ENCODE measurements around the gene KANSL3.

KANSL3 gene

DNA sequence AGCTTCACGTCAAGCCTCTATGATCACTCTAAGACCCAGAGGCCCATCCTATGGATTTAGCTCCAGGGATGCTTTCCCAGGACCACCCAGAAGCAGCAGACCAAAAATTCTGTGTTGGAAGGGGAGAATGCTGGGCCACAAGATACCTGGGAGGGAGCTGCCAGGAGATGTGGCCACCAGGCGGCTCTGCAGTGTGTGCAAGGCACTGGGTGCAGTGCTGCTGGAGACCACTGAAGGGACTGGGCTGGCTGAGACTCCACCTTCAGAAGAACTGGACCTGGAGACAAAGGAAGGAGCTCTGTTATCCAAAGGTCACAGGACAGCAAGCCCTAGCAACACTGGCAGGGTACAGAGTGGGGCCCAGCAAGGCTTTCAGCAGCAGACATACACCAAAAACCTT, 34.0 kb downstream of the KANSL3 start:
- no peak for DNase-seq (ENCODE audit: low read depth)

DNA sequence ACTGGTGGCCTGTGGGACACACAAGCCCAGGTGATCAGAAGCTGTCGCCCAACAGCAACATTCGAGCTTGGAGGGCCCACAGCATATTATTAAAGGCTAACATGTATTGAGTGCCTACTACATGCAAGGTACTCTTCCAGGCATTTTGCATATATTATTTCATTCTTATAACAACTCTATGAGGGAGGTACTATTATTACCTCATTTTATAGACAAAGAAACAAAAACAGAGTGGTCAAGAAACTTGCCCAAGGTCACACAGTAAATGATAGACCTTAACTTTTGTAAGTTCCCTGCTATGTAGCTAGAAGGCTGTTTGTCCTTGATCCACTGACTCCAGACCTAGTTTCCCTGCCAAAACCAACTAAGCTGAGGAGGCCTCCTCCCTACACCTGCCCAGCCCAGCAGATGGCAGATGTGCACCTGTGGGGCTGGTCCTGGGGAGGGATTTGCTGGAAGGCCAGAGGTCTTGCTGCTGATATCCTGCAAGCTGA, 35.7 kb downstream of the KANSL3 start:
- no peak for DNase-seq (ENCODE audit: low read depth)

- no peak for DNase-seq (ENCODE audit: low read depth)
Measured at GRCh38 chr2:96601382-96602292, 36.5 kb downstream of the KANSL3 start.

DNA sequence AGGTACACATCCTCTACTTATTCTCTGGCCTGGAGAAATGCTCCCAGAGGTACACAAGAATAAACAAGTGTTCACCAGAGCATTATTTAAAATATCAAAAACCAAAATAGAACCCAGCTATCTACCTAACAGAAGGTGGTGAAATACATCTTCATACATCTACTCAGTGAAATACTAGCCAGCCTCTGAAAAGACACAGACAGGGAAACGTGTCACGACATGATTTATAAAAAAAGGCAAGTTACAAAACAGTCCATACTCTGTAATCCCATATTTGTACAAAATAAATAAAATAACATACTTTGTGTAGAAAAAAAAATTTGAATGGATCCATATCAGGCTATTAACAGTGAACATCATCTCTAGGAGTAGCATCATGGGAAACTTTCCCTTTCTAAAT, 38.2 kb downstream of the KANSL3 start:
- no peak for DNase-seq (ENCODE audit: low read depth)

DNA sequence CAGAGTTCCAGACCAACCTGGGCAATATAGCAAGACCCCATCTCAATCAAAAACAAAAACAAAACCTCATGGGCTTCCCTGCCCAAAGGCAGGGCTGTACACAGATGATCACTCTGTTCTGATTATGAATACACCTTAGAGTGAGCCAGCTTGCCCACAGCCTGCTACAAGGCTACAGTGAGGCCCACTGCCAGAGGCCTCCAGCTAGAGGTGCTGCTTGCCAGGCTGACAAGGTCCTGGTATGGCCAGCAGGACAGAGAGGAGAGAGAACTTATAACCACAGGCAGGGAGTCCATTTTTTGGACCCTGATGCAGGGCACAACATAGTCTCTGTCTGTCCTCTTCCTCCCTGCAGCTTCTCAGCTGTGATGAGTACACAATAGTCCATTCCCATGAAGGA, 41.5 kb downstream of the KANSL3 start:
- no peak for DNase-seq (ENCODE audit: low read depth)

DNA sequence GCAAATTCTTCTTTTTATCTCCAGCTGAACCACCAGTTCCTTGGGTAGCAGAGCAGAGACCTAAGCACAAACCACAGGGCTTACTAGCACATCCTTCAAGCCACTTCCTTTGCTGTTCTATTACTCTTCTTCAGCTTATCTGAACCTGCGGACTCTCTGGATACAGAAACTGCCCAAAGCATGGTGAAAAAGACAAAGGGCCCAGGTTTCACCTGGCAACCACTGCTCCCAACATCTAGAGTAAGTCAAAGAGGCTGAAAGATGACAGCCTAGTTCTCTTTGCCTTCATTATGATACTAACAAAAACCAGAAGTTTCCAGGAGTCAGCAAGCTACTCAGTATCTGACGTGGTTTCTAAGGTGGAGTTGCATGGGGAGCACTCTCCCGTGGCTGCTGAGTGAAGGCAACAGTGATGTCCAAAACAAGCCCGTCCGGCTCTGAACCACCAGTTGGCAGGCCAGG, 43.4 kb downstream of the KANSL3 start:
- DNase-seq (ENCODE audit: low read depth) = no peak

DNA sequence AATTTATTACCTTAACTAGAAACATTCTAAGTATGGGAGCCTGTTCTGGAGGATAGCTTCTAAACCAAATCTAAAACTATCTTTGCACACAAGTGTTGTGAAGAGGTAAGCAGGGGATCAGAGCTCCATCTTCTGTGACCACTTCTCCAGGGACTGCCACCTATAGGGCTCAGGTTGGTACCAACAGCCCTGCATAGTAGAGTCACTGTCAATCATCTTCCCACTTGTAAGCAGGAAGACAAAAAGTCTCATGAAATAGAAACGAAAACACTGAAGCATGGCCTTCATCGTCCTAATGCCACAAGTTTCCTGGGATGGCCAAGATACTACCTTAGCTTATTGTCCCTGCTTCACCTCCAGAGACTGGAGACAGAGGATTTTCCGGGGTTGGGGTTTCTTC, 43.8 kb downstream of the KANSL3 start:
- no peak for DNase-seq (ENCODE audit: low read depth)

GRCh38 chr2:96591494-96591893, 46.6 kb downstream of the KANSL3 start:
- no peak for DNase-seq (ENCODE audit: low read depth)

DNA sequence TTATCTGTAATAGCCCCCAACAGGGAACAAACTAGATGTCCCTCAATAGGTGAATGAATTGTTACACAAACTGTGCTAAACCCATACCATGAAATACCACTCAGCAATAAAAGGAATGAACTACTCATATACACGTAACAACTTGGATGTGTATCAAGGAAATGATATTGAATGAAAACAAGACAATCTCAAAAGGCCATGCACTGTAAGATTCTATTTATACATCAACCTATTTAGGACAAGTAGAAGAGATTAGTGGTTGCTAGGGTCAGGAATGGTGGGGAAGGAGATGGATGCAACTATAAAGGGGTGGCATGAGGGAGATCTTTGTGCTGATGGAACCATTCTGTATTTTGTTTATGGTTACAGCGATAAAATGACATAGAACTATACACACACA, 47.1 kb downstream of the KANSL3 start:
- no peak for DNase-seq (ENCODE audit: low read depth)

DNA sequence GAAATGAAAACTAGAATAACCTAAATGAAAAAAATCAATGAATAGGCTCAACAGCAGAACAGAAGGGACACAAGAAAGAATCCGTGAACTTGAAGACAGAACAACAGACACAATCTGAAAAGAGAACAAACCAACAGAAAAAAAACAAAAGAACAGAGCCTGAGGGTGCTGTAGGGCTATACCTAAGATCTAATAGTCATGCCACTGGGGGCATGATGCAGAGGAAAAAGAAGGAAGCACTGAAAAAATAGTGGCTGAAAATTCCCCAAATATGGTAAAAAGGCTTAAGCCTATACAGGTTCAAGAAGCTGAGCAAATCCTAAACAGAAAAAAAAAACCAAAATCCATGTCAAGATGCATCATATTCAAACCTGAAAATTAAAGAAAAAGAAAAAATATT, 50.3 kb downstream of the KANSL3 start:
- DNase-seq (ENCODE audit: low read depth) = no peak

GRCh38 chr2:96584017-96584416, 54.1 kb downstream of the KANSL3 start:
- DNase-seq (ENCODE audit: low read depth) = no peak

- no peak for DNase-seq (ENCODE audit: low read depth)
Measured at GRCh38 chr2:96580771-96581170, 57.3 kb downstream of the KANSL3 start.

- no peak for DNase-seq (ENCODE audit: low read depth)
Measured at GRCh38 chr2:96579422-96579821, 58.7 kb downstream of the KANSL3 start.

DNA sequence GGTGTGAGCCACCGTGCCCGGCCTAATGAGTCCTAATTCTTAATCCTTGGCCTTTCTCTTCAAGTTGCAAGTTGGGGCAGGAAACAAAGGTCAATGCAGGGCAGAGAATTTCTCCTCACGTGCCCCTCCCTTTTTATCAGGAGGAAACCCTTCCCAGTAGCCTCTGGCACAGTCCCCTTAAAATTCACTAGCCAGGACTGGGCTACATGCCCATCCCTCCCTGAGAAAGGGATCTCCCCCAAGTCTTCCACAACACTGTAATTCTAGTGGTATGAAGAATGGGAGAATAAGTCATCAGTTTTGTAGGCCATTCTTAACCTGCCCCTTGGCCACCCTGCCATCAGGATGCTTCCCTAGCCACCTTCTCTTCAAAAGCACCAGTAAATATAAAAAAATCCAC, 59.4 kb downstream of the KANSL3 start:
- DNase-seq (ENCODE audit: low read depth) = no peak

GRCh38 chr2:96577501-96577900, 60.6 kb downstream of the KANSL3 start:
- no peak for DNase-seq (ENCODE audit: low read depth)

- DNase-seq (ENCODE audit: low read depth) = no peak
Measured at GRCh38 chr2:96575785-96576456, 62.2 kb downstream of the KANSL3 start.

DNA sequence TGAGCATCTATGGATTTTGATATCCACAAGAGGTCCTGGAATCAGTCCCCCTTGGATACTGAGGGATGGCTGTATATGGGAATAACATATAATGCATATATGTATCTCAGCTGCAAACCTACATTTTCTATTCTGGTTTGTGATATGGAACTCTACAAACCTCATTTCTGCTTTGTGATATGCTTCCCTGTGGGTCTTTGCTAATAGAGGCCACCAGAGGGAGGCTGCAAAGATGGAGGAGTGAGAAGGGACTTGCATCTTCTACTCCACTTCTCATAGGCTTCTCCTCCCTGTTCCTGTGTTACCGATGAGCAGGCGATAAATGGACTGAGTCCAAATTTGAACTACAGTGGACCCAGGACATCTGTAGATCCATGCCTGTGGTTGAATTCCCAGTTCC, 63.7 kb downstream of the KANSL3 start:
- no peak for DNase-seq (ENCODE audit: low read depth)

DNA sequence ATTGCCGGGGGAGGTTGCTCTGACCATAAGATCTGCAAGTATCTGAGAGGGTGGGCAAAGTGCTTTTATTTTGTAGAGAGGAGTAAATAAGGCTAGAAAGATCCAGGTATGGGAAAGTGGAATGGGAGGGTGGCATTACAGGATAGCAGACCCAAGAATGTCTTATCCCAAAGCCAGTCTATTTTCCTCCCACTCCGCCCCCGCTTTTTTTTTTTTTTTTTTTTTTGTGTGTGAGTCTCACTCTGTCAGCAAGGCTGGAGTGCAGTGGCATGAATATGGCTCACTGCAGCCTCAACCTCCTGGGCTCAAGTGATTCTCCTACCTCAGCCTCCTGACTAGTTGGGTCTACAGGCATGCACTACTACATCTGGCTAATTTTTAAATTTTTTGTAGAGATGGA, 70.0 kb downstream of the KANSL3 start:
- DNase-seq (ENCODE audit: low read depth) = no peak

DNA sequence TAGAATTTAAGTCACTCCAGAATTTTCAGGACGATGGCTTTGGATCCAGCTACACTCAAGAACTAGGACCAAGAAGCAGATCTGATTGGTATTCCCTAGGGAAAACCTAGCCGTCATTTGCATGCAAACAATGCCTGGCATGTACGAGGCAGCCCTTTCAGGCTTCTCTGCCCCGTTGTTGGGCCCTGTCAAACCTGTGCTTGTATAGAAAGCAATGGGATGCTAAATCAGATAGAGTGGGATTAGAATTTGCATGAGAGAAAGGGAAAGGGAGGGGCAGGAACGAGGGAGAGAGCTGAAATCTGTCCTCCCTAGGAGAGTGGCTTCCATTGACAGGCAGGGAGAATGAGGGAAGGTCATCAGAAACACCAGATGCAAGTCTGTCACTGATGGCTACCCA, 73.0 kb downstream of the KANSL3 start:
- no peak for DNase-seq (ENCODE audit: low read depth)

GRCh38 chr2:96564563-96564962, 73.5 kb downstream of the KANSL3 start:
- DNase-seq (ENCODE audit: low read depth) = no peak

DNA sequence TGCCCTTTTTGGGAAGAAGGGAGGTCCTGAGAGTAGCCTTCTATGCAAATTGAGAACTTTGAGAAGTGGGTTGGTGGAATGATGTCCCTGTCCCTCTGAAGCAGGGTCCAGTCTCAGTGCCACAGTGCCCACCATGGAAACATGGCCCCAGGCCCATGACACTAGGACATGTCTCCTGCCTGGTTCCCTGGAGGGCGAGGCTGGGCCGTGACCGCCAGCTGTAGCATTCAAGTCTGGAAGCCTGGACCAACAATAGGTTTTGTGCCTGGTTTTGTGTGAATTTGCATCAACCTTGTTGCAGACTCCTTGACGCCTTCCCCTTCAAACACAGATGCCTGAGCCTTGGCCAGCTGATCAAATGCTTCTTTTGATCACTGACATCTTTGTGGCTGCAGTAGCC, 74.1 kb downstream of the KANSL3 start:
- no peak for DNase-seq (ENCODE audit: low read depth)

GRCh38 chr2:96558485-96558884, 79.6 kb downstream of the KANSL3 start:
- no peak for DNase-seq (ENCODE audit: low read depth)

DNA sequence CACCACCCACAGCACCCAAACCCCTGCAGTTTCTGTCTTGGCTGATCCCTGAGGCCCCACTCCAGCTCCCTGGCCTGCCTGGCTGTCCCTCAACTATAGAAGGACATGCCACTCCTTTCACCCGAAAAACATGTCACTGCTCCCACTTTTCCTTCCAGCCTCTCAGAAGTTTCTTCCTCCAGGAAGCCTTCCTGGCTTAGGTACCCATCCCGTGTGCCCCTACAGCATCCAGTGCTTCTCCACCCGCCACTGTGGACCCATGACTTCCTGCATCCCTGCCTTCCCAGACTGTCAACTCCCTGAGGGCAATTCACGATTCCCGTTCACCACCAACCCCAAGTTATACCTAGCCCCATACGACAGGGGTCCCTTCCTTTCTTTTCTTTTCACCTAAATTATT, 80.1 kb downstream of the KANSL3 start:
- DNase-seq (ENCODE audit: low read depth) = no peak

Data from stimulated activated CD8-positive, alpha-beta memory T cell treated with anti-CD3 and anti-CD28 coated beads, Interleukin-12 subunit alpha, Interleukin-12 subunit beta, amount 100 ng/mL, for 1 hour (primary cell).